IMR-90 (cell line): ENCODE results near the gene CTCFL. TPM values are rescaled to one million over a fixed set of nuclear protein-coding genes. Genes with fewer than 3 reads are reported as not detected.

Experiments used
- ATAC-seq: fragments of 200-7000 bp; cut with Tn5 transposase; 2 replicates; pipeline ENCODE4 v1.9.1; 2020; ENCODE audit warnings: low read depth, mild to moderate bottlenecking, moderate library complexity
- BruUV-seq: library from RNA; stranded (reverse); fragments of 400-500 nt; replicated peaks from 2 replicates; lab custom pipeline; 2021; lab: Mats Ljungman, UMichigan
- CTCF ChIA-PET: fragments of 300-600 bp; formaldehyde crosslinking; extraction: SDS; loops from one replicate; lab custom pipeline; 2021; ENCODE audit warnings: antibody characterized with exemption; lab: Yijun Ruan, JAX
- POLR2A ChIA-PET: fragments of 300-600 bp; sonication (Branson Sonifier 250); formaldehyde crosslinking; loops from one replicate; lab custom pipeline; 2022; ENCODE audit warnings: antibody characterized with exemption; ENCODE audit not compliant: unreplicated experiment; lab: Charles Lee
- DNase-seq: peaks from one replicate; pipeline ENCODE4 v3.0.0; 2013
- H2AFZ ChIP-seq: replicated peaks from 2 replicates; pipeline ENCODE3; 2013; ENCODE audit warnings: low read length, mild to moderate bottlenecking; ENCODE audit not compliant: poor library complexity
- H2AK5ac ChIP-seq: 2 replicates; pipeline ENCODE4 v1.6.1; 2013; ENCODE audit warnings: low read depth, low read length, inconsistent platforms
- H2AK9ac ChIP-seq: replicated peaks from 2 replicates; pipeline ENCODE3; 2013; ENCODE audit warnings: mild to moderate bottlenecking, low read depth, low read length, moderate library complexity; ENCODE audit not compliant: poor library complexity
- H2BK120ac ChIP-seq: 2 replicates; pipeline ENCODE4 v1.6.1; 2013; ENCODE audit warnings: low read depth, low read length, inconsistent platforms
- H2BK15ac ChIP-seq: 3 replicates; pipeline ENCODE4 v1.6.1; 2013; ENCODE audit warnings: low read depth, low read length, inconsistent platforms
- H2BK20ac ChIP-seq: 2 replicates; pipeline ENCODE4 v1.6.1; 2013; ENCODE audit warnings: low read depth, mild to moderate bottlenecking, inconsistent platforms, low read length, moderate library complexity
- H2BK5ac ChIP-seq: 2 replicates; pipeline ENCODE4 v1.6.1; 2013; ENCODE audit warnings: mild to moderate bottlenecking, low read depth, low read length, inconsistent platforms; ENCODE audit not compliant: poor library complexity, severe bottlenecking
- H3K14ac ChIP-seq: replicated peaks from 2 replicates; pipeline ENCODE4 v1.6.1; 2013; ENCODE audit warnings: low read depth, low read length, inconsistent platforms
- H3K18ac ChIP-seq: 2 replicates; pipeline ENCODE4 v1.6.1; 2013; ENCODE audit warnings: low read depth, low read length, control low read depth
- H3K23ac ChIP-seq: 2 replicates; pipeline ENCODE4 v1.6.1; 2013; ENCODE audit warnings: low read depth, low read length, inconsistent platforms
- H3K27ac ChIP-seq: 2 replicates; pipeline ENCODE4 v1.5.1; 2013; ENCODE audit warnings: mild to moderate bottlenecking, control low read depth, low read length; ENCODE audit not compliant: insufficient read depth
- H3K27me3 ChIP-seq: 2 replicates; pipeline ENCODE4 v1.6.1; 2013; ENCODE audit warnings: low read length; ENCODE audit not compliant: control insufficient read depth, insufficient read depth
- H3K36me3 ChIP-seq: 2 replicates; pipeline ENCODE4 v1.6.1; 2013; ENCODE audit warnings: low read length, mixed read lengths; ENCODE audit not compliant: control insufficient read depth, insufficient read depth
- H3K4ac ChIP-seq: 2 replicates; pipeline ENCODE4 v1.6.1; 2013; ENCODE audit warnings: low read depth, low read length, inconsistent platforms
- H3K4me1 ChIP-seq: 2 replicates; pipeline ENCODE4 v1.6.1; 2013; ENCODE audit warnings: low read length, mixed read lengths; ENCODE audit not compliant: control insufficient read depth, insufficient read depth
- H3K4me2 ChIP-seq: 2 replicates; pipeline ENCODE4 v1.6.1; 2013; ENCODE audit warnings: low read depth, mild to moderate bottlenecking, control low read depth, low read length, moderate library complexity
- H3K4me3 ChIP-seq: 2 replicates; pipeline ENCODE4 v1.5.1; 2013; ENCODE audit warnings: low read depth, mild to moderate bottlenecking, control low read depth, low read length, moderate library complexity; ENCODE audit not compliant: insufficient read depth
- H3K56ac ChIP-seq: 2 replicates; pipeline ENCODE4 v1.6.1; 2013; ENCODE audit warnings: low read length, inconsistent platforms; ENCODE audit not compliant: insufficient read depth; ENCODE audit errors: extremely low read depth
- H3K79me1 ChIP-seq, 2 experiments: 2 replicates each; pipeline ENCODE4 v1.6.1; 2013; ENCODE audit warnings: low read length in 2 of 2, inconsistent platforms in 1 of 2, low read depth in 1 of 2
- H3K9ac ChIP-seq: 2 replicates; pipeline ENCODE4 v1.6.1; 2013; ENCODE audit warnings: low read depth, low read length, control low read depth
- H3K9me1 ChIP-seq: 2 replicates; pipeline ENCODE4 v1.6.1; 2013; ENCODE audit warnings: low read length, inconsistent platforms; ENCODE audit not compliant: insufficient read depth
- H3K9me3 ChIP-seq: 2 replicates; pipeline ENCODE4 v1.6.1; 2013; ENCODE audit warnings: low read length; ENCODE audit not compliant: control insufficient read depth, insufficient read depth
- H4K20me1 ChIP-seq: 2 replicates; pipeline ENCODE4 v1.6.1; 2013; ENCODE audit warnings: low read length, inconsistent platforms; ENCODE audit not compliant: insufficient read depth
- H4K5ac ChIP-seq: 2 replicates; pipeline ENCODE4 v1.6.1; 2013; ENCODE audit warnings: mild to moderate bottlenecking, low read depth, low read length, control low read depth
- H4K8ac ChIP-seq, 2 experiments: 2 replicates each; pipeline ENCODE4 v1.6.1; 2013; ENCODE audit warnings: low read depth in 2 of 2, low read length in 2 of 2, control low read depth in 1 of 2, inconsistent platforms in 1 of 2
- H4K91ac ChIP-seq: 2 replicates; pipeline ENCODE4 v1.6.1; 2013; ENCODE audit warnings: low read depth, low read length, inconsistent platforms; ENCODE audit not compliant: insufficient read depth
- CTCF ChIP-seq: conservative IDR thresholded peaks from 2 replicates; pipeline ENCODE4 v1.5.1; 2012; ENCODE audit warnings: mild to moderate bottlenecking, low read depth, low read length, improper control_type of control experiment
- FOS ChIP-seq: fragments of 150-350 bp; IDR thresholded peaks from 2 replicates; pipeline ENCODE4 v1.6.1; 2016; ENCODE audit warnings: low read depth, low read length
- POLR2A ChIP-seq: IDR thresholded peaks from 2 replicates; pipeline ENCODE4 v1.6.1; 2012; ENCODE audit warnings: mild to moderate bottlenecking, low read depth, low read length
- RFX5 ChIP-seq: IDR thresholded peaks from 2 replicates; pipeline ENCODE4 v1.8.0; 2012; ENCODE audit warnings: low read depth, mild to moderate bottlenecking, low read length, moderate library complexity
- WGBS, 2 experiments: methylation state at CpG; one replicate each; pipeline versions ENCODE4 v1.1.5 to v1.1.7; 2013; ENCODE audit warnings: missing lambda C conversion rate in 2 of 2; ENCODE audit not compliant: insufficient read length in 1 of 2; ENCODE audit errors: extremely low coverage in 2 of 2; 5-methylcytosine and 5-hydroxymethylcytosine counted together
- dilution Hi-C: fragments of 300-500 bp; cut with HindIII; formaldehyde crosslinking; loops from one replicate; pipeline ENCODE4 v1.14.3; 2018; ENCODE audit warnings: low sequenced_read_pairs; ENCODE audit not compliant: unreplicated experiment
- in situ Hi-C: fragments of 300-500 bp; cut with MboI; formaldehyde crosslinking; loops from 3 replicates; pipeline ENCODE4 v1.14.3; 2019; ENCODE audit warnings: low sequenced_read_pairs, inconsistent platforms, mixed read lengths
- intact Hi-C: fragments of 100-400 bp; cut with micrococcal nuclease; formaldehyde crosslinking; loops from 2 replicates; pipeline ENCODE4 v1.10.0; 2022
- polyA plus RNA-seq, 3 experiments: library from polyadenylated mRNA; depleted of rRNA; stranded (reverse); fragments of >200 nt; gene quantifications; 2 replicates each; pipeline ENCODE4 v1.2.3, GENCODE V29; 2012; ENCODE audit warnings: low replicate concordance in 1 of 3
- total RNA-seq: library from RNA; depleted of rRNA; stranded (reverse); fragments of >200 nt; gene quantifications from 2 replicates; pipeline ENCODE4 v1.2.3, GENCODE V29; 2012

The CTCFL gene
- total and polyA plus RNA-seq, 2 of the 4 experiments (the other 2 are of a cell fraction): not detected

GRCh38 chr20:57502336-57502700 is 22.6 kb downstream of the CTCFL start:
- Histone ChIP-seq H3K27ac (no peak overlapping the region), H3K4ac (no peak overlapping the region), H3K9me3 (no peaks in the 10 kb centered on the region), H3K9ac (no peak overlapping the region), H3K27me3 (peaks cover 3% of the 10 kb centered on the region; the same call in 1 of the 2 replicates), H3K79me1 (no peaks in the 10 kb centered on the region), H4K20me1 (no peaks in the 10 kb centered on the region), H2AK9ac (no peak overlapping the region), H2BK20ac (no peak overlapping the region), H4K8ac (no peak overlapping the region), H3K14ac (no peak overlapping the region), H3K9me1 (no peaks in the 10 kb centered on the region), H3K36me3 (no peaks in the 10 kb centered on the region), H2BK15ac (no peak overlapping the region), H3K4me3 (no peak overlapping the region), H2AFZ (no peak overlapping the region), H3K56ac (no peak overlapping the region), H2BK5ac (no peak overlapping the region), H3K4me2 (no peak overlapping the region), H4K5ac (no peak overlapping the region), H3K23ac (no peak overlapping the region), H3K18ac (no peak overlapping the region), H4K91ac (no peak overlapping the region), H3K4me1 (no peaks in the 10 kb centered on the region; the same call in 1 of the 2 replicates), H2AK5ac (no peak overlapping the region), H2BK120ac (no peak overlapping the region)
- ChIA-PET POLR2A (no interaction called here), CTCF (no interaction called here)
- in situ Hi-C loops (no loop called here), intact Hi-C loops (no loop called here), dilution Hi-C loops (no loop called here)
- TF ChIP-seq CTCF (no peak), RFX5 (no peak), FOS (no peak), POLR2A (no peak)
- WGBS, 2 experiments: 75% methylated on average over 2 of the region's 6 CpGs; no CpG with 5 or more reads in 1 of the 2 experiments
- ATAC-seq: no peak
- no peak for DNase-seq
- no TSS peak for BruUV-seq
